CD14-positive monocyte (primary cell): ENCODE results near the gene ADAMTS3. TPM values are rescaled to one million over a fixed set of nuclear protein-coding genes. Genes with fewer than 3 reads are reported as not detected.

ENCODE experiments used
- DNase-seq, 3 donors: peaks; one replicate each; pipeline ENCODE4 v3.0.0-alpha.2; 2011 to 2022
- H2AFZ ChIP-seq: 2 replicates; pipeline ENCODE4 v1.6.0; 2012; ENCODE audit warnings: mild to moderate bottlenecking, low read depth, low read length, inconsistent platforms; ENCODE audit not compliant: insufficient read depth, poor library complexity, severe bottlenecking
- H3K27ac ChIP-seq, 2 donors: 1 replicate in 1 of 2; 2 replicates in 1 of 2; pipeline ENCODE4 v1.5.1; 2012 to 2013; ENCODE audit warnings: low read length in 2 of 2, control low read depth in 1 of 2, inconsistent platforms in 1 of 2, low read depth in 1 of 2, mild to moderate bottlenecking in 1 of 2
- H3K27me3 ChIP-seq, 2 donors: one replicate each; pipeline versions ENCODE4 v1.6.0 to v1.6.1; 2011 to 2013; ENCODE audit warnings: low read length in 2 of 2; ENCODE audit not compliant: control insufficient read depth in 2 of 2, insufficient read depth in 2 of 2
- H3K36me3 ChIP-seq, 2 donors: replicated peaks in 1 of 2; 1 replicate in 1 of 2; 2 replicates in 1 of 2; pipeline versions ENCODE4 v1.5.1 to v1.6.1; 2012 to 2013; ENCODE audit warnings: low read length in 2 of 2, control low read depth in 1 of 2, inconsistent platforms in 1 of 2, mild to moderate bottlenecking in 1 of 2; ENCODE audit not compliant: insufficient read depth in 2 of 2, control insufficient read depth in 1 of 2
- H3K4me1 ChIP-seq, 2 donors: 1 replicate in 1 of 2; 2 replicates in 1 of 2; pipeline versions ENCODE4 v1.5.1 to v1.6.1; 2012 to 2013; ENCODE audit warnings: low read length in 2 of 2, control low read depth in 1 of 2, inconsistent platforms in 1 of 2, mild to moderate bottlenecking in 1 of 2, moderate library complexity in 1 of 2; ENCODE audit not compliant: insufficient read depth in 2 of 2, control insufficient read depth in 1 of 2
- H3K4me2 ChIP-seq: replicated peaks from 2 replicates; pipeline ENCODE3; 2012; ENCODE audit warnings: low read length, moderate library complexity, mild to moderate bottlenecking; ENCODE audit not compliant: poor library complexity, severe bottlenecking; ENCODE audit errors: extremely low read depth
- H3K4me3 ChIP-seq, 3 experiments: fragments of 200-600 bp in 1 of 3; sonication (generic) in 1 of 3; replicated peaks in 1 of 3; 1 replicate in 2 of 3; 2 replicates in 1 of 3; pipeline ENCODE4 v1.5.1; 2011 to 2013; ENCODE audit warnings: low read length in 3 of 3, mild to moderate bottlenecking in 3 of 3, control low read depth in 2 of 3, low read depth in 2 of 3, inconsistent platforms in 1 of 3, moderate library complexity in 1 of 3
- H3K79me2 ChIP-seq: 2 replicates; pipeline ENCODE4 v1.6.0; 2012; ENCODE audit warnings: mild to moderate bottlenecking, control low read depth, inconsistent platforms, low read length, moderate library complexity; ENCODE audit not compliant: insufficient read depth
- H3K9ac ChIP-seq: 2 replicates; pipeline ENCODE4 v1.6.0; 2017; ENCODE audit warnings: low read length, mild to moderate bottlenecking; ENCODE audit not compliant: insufficient read depth, poor library complexity, severe bottlenecking
- H3K9me3 ChIP-seq, 2 donors: replicated peaks in 1 of 2; 1 replicate in 1 of 2; 2 replicates in 1 of 2; pipeline versions ENCODE4 v1.5.1 to v1.6.1; 2012 to 2013; ENCODE audit warnings: low read length in 2 of 2, control low read depth in 1 of 2; ENCODE audit not compliant: control insufficient read depth in 1 of 2, insufficient read depth in 1 of 2
- H4K20me1 ChIP-seq: 2 replicates; pipeline ENCODE4 v1.6.0; 2012; ENCODE audit warnings: mild to moderate bottlenecking, low read length, control low read depth, moderate library complexity; ENCODE audit not compliant: insufficient read depth
- H3K27ac Mint-ChIP-seq, 7 donors: one replicate each; pipeline ENCODE4 v1.8.0; 2020; ENCODE audit warnings: mild to moderate bottlenecking in 7 of 7, mixed read lengths in 7 of 7, moderate library complexity in 6 of 7, inconsistent platforms in 2 of 7
- H3K27me3 Mint-ChIP-seq, 3 donors: one replicate each; pipeline ENCODE4 v1.8.0; 2021 to 2022; ENCODE audit warnings: low read depth in 3 of 3, mild to moderate bottlenecking in 3 of 3, mixed read lengths in 3 of 3, moderate library complexity in 3 of 3, inconsistent platforms in 1 of 3
- H3K36me3 Mint-ChIP-seq, 2 donors: one replicate each; pipeline ENCODE4 v1.8.0; 2020; ENCODE audit warnings: mixed read lengths in 2 of 2, inconsistent platforms in 1 of 2, mild to moderate bottlenecking in 1 of 2
- H3K4me1 Mint-ChIP-seq: one replicate; pipeline ENCODE4 v1.8.0; 2020; ENCODE audit warnings: mild to moderate bottlenecking, mixed read lengths
- H3K4me3 Mint-ChIP-seq, 2 donors: one replicate each; pipeline ENCODE4 v1.8.0; 2020; ENCODE audit warnings: mild to moderate bottlenecking in 2 of 2, mixed read lengths in 2 of 2, moderate library complexity in 1 of 2
- H3K9me3 Mint-ChIP-seq, 7 donors: one replicate each; pipeline ENCODE4 v1.8.0; 2020 to 2022; ENCODE audit warnings: mixed read lengths in 7 of 7, mild to moderate bottlenecking in 6 of 7, moderate library complexity in 6 of 7, inconsistent platforms in 2 of 7
- CTCF ChIP-seq: fragments of 200-600 bp; IDR thresholded peaks from one replicate; pipeline ENCODE4 v1.8.0; 2022; ENCODE audit warnings: antibody characterized with exemption, mild to moderate bottlenecking
- WGBS: methylation state at CpG from one replicate; pipeline ENCODE4 v1.1.5; 2013; ENCODE audit warnings: missing lambda C conversion rate; ENCODE audit not compliant: insufficient coverage; 5-methylcytosine and 5-hydroxymethylcytosine counted together
- intact Hi-C, 2 donors: fragments of 100-400 bp; cut with micrococcal nuclease; formaldehyde crosslinking; loops; one replicate each; pipeline versions ENCODE4 v1.15.0 to v1.15.1; 2023
- polyA plus RNA-seq, 3 donors: library from polyadenylated mRNA; depleted of rRNA in 1 of 3; unstranded in 2 of 3; stranded (reverse) in 1 of 3; fragments of 300-500 nt in 2 of 3; fragments of >200 nt in 1 of 3; fragmentation: Illumina TruSeq in 2 of 3; gene quantifications; 1 replicate in 2 of 3; 2 replicates in 1 of 3; pipeline ENCODE4 v1.2.3, GENCODE V29; 2012 to 2021

The ADAMTS3 gene
- polyA plus RNA-seq, 3 donors, result not detected

- Mint-ChIP-seq H3K4me3 (no peak overlapping the region), H3K4me1 (no peaks in the 10 kb centered on the region), H3K9me3 (peaks cover 0 to 3% (median 0%) of the 10 kb centered on the region in 7 donors), H3K27me3 (no peaks in the 10 kb centered on the region), H3K27ac (no peak overlapping the region), H3K36me3 (no peaks in the 10 kb centered on the region)
- H3K27ac ChIP-seq, result no peak overlapping the region
- H4K20me1 ChIP-seq, result no peaks in the 10 kb centered on the region
- H3K9ac ChIP-seq, result no peak overlapping the region
- no peaks in the 10 kb centered on the region for H3K9me3 ChIP-seq
- H3K36me3 ChIP-seq, result no peaks in the 10 kb centered on the region
- no peak overlapping the region for H2AFZ ChIP-seq
- intact Hi-C loops, result no loop called here
- H3K27me3 ChIP-seq, result no peaks in the 10 kb centered on the region
- DNase-seq, result no peak
- no peak overlapping the region for H3K4me2 ChIP-seq
- WGBS, result no CpG with 5 or more reads among the region's 7 CpGs
- H3K4me3 ChIP-seq, result no peak overlapping the region
- H3K79me2 ChIP-seq, result no peaks in the 10 kb centered on the region
- no peaks in the 10 kb centered on the region for H3K4me1 ChIP-seq
- TF ChIP-seq CTCF, result no peak
These were observed 171.7 kb downstream of the ADAMTS3 start for GRCh38 chr4:72397314-72397713.

- intact Hi-C loops, result no loop called here
- no peak overlapping the region for H3K9ac ChIP-seq
- no peak overlapping the region for H3K4me2 ChIP-seq
- DNase-seq, result no peak
- Mint-ChIP-seq H3K27ac (no peak overlapping the region), H3K4me1 (no peaks in the 10 kb centered on the region), H3K9me3 (peaks cover 0 to 3% (median 0%) of the 10 kb centered on the region in 7 donors), H3K4me3 (no peak overlapping the region), H3K27me3 (no peaks in the 10 kb centered on the region), H3K36me3 (no peaks in the 10 kb centered on the region)
- no peaks in the 10 kb centered on the region for H3K9me3 ChIP-seq
- H3K36me3 ChIP-seq, result no peaks in the 10 kb centered on the region
- no peak overlapping the region for H3K4me3 ChIP-seq
- no peaks in the 10 kb centered on the region for H3K27me3 ChIP-seq
- no peak overlapping the region for H3K27ac ChIP-seq
- 92% methylated on average over 2 of the region's 3 CpGs for WGBS
- no peaks in the 10 kb centered on the region for H3K4me1 ChIP-seq
- H4K20me1 ChIP-seq, result no peaks in the 10 kb centered on the region
- no peaks in the 10 kb centered on the region for H3K79me2 ChIP-seq
- no peak overlapping the region for H2AFZ ChIP-seq
- TF ChIP-seq CTCF, result no peak
These were observed 174.9 kb downstream of the ADAMTS3 start for GRCh38 chr4:72394012-72394663.
